ENCODE data around the gene C2orf72. TPM values are rescaled to one million over a fixed set of nuclear protein-coding genes. Genes with fewer than 3 reads are reported as not detected.

Gene C2orf72
- total RNA-seq, 2 donors from 2014 or later, result 0.84 to 1.4 TPM

- Mint-ChIP-seq H3K4me1 (ENCODE audit: low read depth) (peaks cover 6% of the 10 kb centered on the region), H3K4me3 (no peak overlapping the region), H3K27me3 (ENCODE audit: low read depth) (peaks cover 73% of the 10 kb centered on the region), H3K27ac (no peak overlapping the region), H3K36me3 (ENCODE audit: insufficient read depth in 2 of 2) (peaks cover 0 to 2% of the 10 kb centered on the region in 2 donors), H3K9me3 (no peaks in the 10 kb centered on the region)
- ATAC-seq (replicated peaks in 1 of 2) (no peak), DNase-seq (no peak)
Observed at GRCh38 chr2:231039294-231039664, 2.0 kb downstream of the C2orf72 start.

GRCh38 chr2:231039821-231040364 lies 2.6 kb downstream of the C2orf72 start:
- no peak for ATAC-seq (replicated peaks in 1 of 2)

GRCh38 chr2:231041061-231041689 lies 3.9 kb downstream of the C2orf72 start:
- ATAC-seq (replicated peaks in 1 of 2) (no peak), DNase-seq (no peak)
- peaks cover 58% of the 10 kb centered on the region for H3K27me3 Mint-ChIP-seq (ENCODE audit: low read depth)
- peaks cover 0 to 2% of the 10 kb centered on the region in 2 donors for H3K36me3 Mint-ChIP-seq (ENCODE audit: insufficient read depth in 2 of 2)
- no peak overlapping the region for H3K4me3 Mint-ChIP-seq
- no peaks in the 10 kb centered on the region for H3K9me3 Mint-ChIP-seq
- H3K27ac Mint-ChIP-seq, result no peak overlapping the region
- peaks cover 6% of the 10 kb centered on the region for H3K4me1 Mint-ChIP-seq (ENCODE audit: low read depth)

More at GRCh38 chr2:231039821-231040364, 2.6 kb downstream of the C2orf72 start:
- no peak for DNase-seq
- Mint-ChIP-seq H3K4me3 (no peak overlapping the region), H3K4me1 (ENCODE audit: low read depth) (peaks cover 6% of the 10 kb centered on the region), H3K9me3 (no peaks in the 10 kb centered on the region), H3K36me3 (ENCODE audit: insufficient read depth in 2 of 2) (peaks cover 0 to 2% of the 10 kb centered on the region in 2 donors), H3K27me3 (ENCODE audit: low read depth) (peaks cover 67% of the 10 kb centered on the region), H3K27ac (no peak overlapping the region)

- H3K27me3 Mint-ChIP-seq (ENCODE audit: low read depth), result peaks cover 45% of the 10 kb centered on the region
Observed at GRCh38 chr2:231043796-231044195, 6.5 kb downstream of the C2orf72 start.

GRCh38 chr2:231046916-231047273 lies 9.6 kb downstream of the C2orf72 start:
- ATAC-seq (replicated peaks in 1 of 2) (no peak), DNase-seq (no peak)
- H3K9me3 Mint-ChIP-seq, result no peaks in the 10 kb centered on the region
- no peaks in the 10 kb centered on the region for H3K4me1 Mint-ChIP-seq (ENCODE audit: low read depth)
- peaks cover 15% of the 10 kb centered on the region for H3K27me3 Mint-ChIP-seq (ENCODE audit: low read depth)
- H3K4me3 Mint-ChIP-seq, result no peak overlapping the region
- H3K36me3 Mint-ChIP-seq (ENCODE audit: insufficient read depth in 2 of 2), result no peaks in the 10 kb centered on the region
- H3K27ac Mint-ChIP-seq, result no peak overlapping the region

More at GRCh38 chr2:231043796-231044195, 6.5 kb downstream of the C2orf72 start:
- no peaks in the 10 kb centered on the region for H3K36me3 Mint-ChIP-seq (ENCODE audit: insufficient read depth in 2 of 2)
- H3K4me1 Mint-ChIP-seq (ENCODE audit: low read depth), result no peaks in the 10 kb centered on the region
- DNase-seq, result no peak
- H3K4me3 Mint-ChIP-seq, result no peak overlapping the region
- ATAC-seq (replicated peaks in 1 of 2), result no peak
- no peaks in the 10 kb centered on the region for H3K9me3 Mint-ChIP-seq
- no peak overlapping the region for H3K27ac Mint-ChIP-seq

GRCh38 chr2:231047274-231047922 lies 10.1 kb downstream of the C2orf72 start:
- Mint-ChIP-seq H3K9me3 (no peaks in the 10 kb centered on the region), H3K4me3 (no peak overlapping the region), H3K4me1 (ENCODE audit: low read depth) (peaks cover 4% of the 10 kb centered on the region), H3K27ac (no peak overlapping the region), H3K27me3 (ENCODE audit: low read depth) (peaks cover 13% of the 10 kb centered on the region), H3K36me3 (ENCODE audit: insufficient read depth in 2 of 2) (no peaks in the 10 kb centered on the region)
- DNase-seq (no peak), ATAC-seq (replicated peaks in 1 of 2) (no peak)

GRCh38 chr2:231047923-231048915 lies 10.9 kb downstream of the C2orf72 start:
- Mint-ChIP-seq H3K36me3 (ENCODE audit: insufficient read depth in 2 of 2) (no peaks in the 10 kb centered on the region), H3K4me1 (ENCODE audit: low read depth) (peaks cover 12% of the 10 kb centered on the region), H3K27me3 (ENCODE audit: low read depth) (peaks cover 12% of the 10 kb centered on the region), H3K4me3 (no peak overlapping the region), H3K9me3 (no peaks in the 10 kb centered on the region), H3K27ac (no peak overlapping the region)
- DNase-seq (no peak), ATAC-seq (replicated peaks in 1 of 2) (no peak)

GRCh38 chr2:231049286-231050017 lies 12.1 kb downstream of the C2orf72 start:
- Mint-ChIP-seq H3K9me3 (no peaks in the 10 kb centered on the region), H3K4me3 (no peak overlapping the region), H3K36me3 (ENCODE audit: insufficient read depth in 2 of 2) (no peaks in the 10 kb centered on the region), H3K27ac (no peak overlapping the region), H3K4me1 (ENCODE audit: low read depth) (peaks cover 23% of the 10 kb centered on the region), H3K27me3 (ENCODE audit: low read depth) (peaks cover 16% of the 10 kb centered on the region)
- no peak for DNase-seq
- no peak for ATAC-seq (replicated peaks in 1 of 2)

GRCh38 chr2:231050018-231050901 lies 12.9 kb downstream of the C2orf72 start:
- no peaks in the 10 kb centered on the region for H3K36me3 Mint-ChIP-seq (ENCODE audit: insufficient read depth in 2 of 2)
- no peak overlapping the region for H3K4me3 Mint-ChIP-seq
- peaks cover 16% of the 10 kb centered on the region for H3K27me3 Mint-ChIP-seq (ENCODE audit: low read depth)
- DNase-seq, result no peak
- no peaks in the 10 kb centered on the region for H3K9me3 Mint-ChIP-seq
- no peak overlapping the region for H3K27ac Mint-ChIP-seq
- H3K4me1 Mint-ChIP-seq (ENCODE audit: low read depth), result peaks cover 23% of the 10 kb centered on the region
- no peak for ATAC-seq (replicated peaks in 1 of 2)

- ATAC-seq (replicated peaks in 1 of 2) (no peak), DNase-seq (no peak)
- Mint-ChIP-seq H3K27ac (no peak overlapping the region), H3K4me3 (no peak overlapping the region), H3K9me3 (no peaks in the 10 kb centered on the region), H3K4me1 (ENCODE audit: low read depth) (peaks cover 26% of the 10 kb centered on the region), H3K27me3 (ENCODE audit: low read depth) (peaks cover 16% of the 10 kb centered on the region), H3K36me3 (ENCODE audit: insufficient read depth in 2 of 2) (no peaks in the 10 kb centered on the region)
Observed at GRCh38 chr2:231051116-231051515, 13.8 kb downstream of the C2orf72 start.

- DNase-seq (peak; percentile 88 to 90), ATAC-seq (replicated peaks in 1 of 2) (peak; percentile 79)
- Mint-ChIP-seq H3K4me3 (peak overlapping the region; percentile 92 to 96), H3K9me3 (no peaks in the 10 kb centered on the region), H3K27ac (peak overlapping the region; percentile 38), H3K4me1 (ENCODE audit: low read depth) (peaks cover 32% of the 10 kb centered on the region), H3K36me3 (ENCODE audit: insufficient read depth in 2 of 2) (no peaks in the 10 kb centered on the region), H3K27me3 (ENCODE audit: low read depth) (peaks cover 11% of the 10 kb centered on the region)
Observed at GRCh38 chr2:231052494-231053451, 15.4 kb downstream of the C2orf72 start.

Measured in activated T-cell treated with anti-CD3 and anti-CD28 coated beads, Interleukin-2, amount 50 U/mL, for 72 hours (primary cell).